GM13977 (cell line): ENCODE measurements around the gene HLA-DPA1.

Source experiments
- DNase-seq: peaks from one replicate; pipeline ENCODE4 v3.0.0; 2012; ENCODE audit warnings: low spot score
- CTCF ChIP-seq: IDR thresholded peaks from 2 replicates; pipeline ENCODE4 v1.5.1; 2012; ENCODE audit warnings: mild to moderate bottlenecking, control low read depth; ENCODE audit not compliant: insufficient read depth; ENCODE audit errors: extremely low read depth, missing control alignments
- in situ Hi-C: fragments of 300-500 bp; cut with MboI; formaldehyde crosslinking; loops from one replicate; pipeline ENCODE4 v1.12.0; 2022; ENCODE audit warnings: low sequenced_read_pairs, low pct_unique_long_range_greater_than_20kb, mixed read lengths, inconsistent platforms; ENCODE audit not compliant: unreplicated experiment

The HLA-DPA1 gene

GRCh38 chr6:33116417-33116816 lies 43.0 kb upstream of the HLA-DPA1 start:
- TF ChIP-seq CTCF: no peak
- DNase-seq: no peak
- in situ Hi-C loops: no loop called here

DNA sequence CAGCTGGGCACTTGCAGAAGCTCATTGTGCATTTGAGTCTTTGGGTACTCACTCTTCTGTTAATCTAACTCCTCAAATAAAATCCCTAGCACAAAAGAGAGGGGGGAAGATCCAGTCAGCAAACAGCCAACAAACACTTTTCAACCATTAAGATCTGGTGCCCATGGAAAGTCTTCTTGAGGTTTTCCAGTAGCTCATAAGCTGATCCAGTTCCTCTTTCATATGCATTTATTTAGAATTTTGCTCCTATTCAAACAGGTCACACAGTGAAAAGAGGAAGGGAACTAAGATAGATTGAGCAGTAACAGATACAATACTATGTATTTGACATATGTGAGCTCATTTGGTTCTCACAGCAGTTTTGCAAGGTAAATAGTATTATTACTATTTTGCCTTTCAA lies 41.0 kb upstream of the HLA-DPA1 start:
- no peak for TF ChIP-seq CTCF
- DNase-seq: no peak
- in situ Hi-C loops: no loop called here

GRCh38 chr6:33113755-33114154 lies 40.3 kb upstream of the HLA-DPA1 start:
- TF ChIP-seq CTCF: no peak
- in situ Hi-C loops: no loop called here
- DNase-seq: no peak

DNA sequence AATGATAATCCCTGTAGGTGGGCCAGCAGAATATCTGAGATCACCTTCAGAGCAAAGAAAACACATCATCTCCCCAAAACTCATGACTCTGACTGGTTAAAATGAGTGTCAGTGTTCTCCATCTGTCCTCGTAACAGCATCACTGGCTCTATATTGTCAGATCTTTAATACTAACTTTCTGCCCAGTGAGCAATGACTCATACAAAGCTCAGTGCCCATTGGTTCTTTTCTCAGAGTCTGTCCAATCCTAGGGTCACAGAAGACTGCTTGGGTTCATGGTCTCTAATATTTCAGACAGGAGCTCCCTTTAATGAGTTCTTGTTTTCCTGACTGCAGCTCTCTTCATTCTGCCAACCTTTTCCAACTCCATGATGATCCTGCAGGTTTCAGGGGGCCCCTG lies 38.7 kb upstream of the HLA-DPA1 start:
- no peak for TF ChIP-seq CTCF
- peak; percentile 84 for DNase-seq
- in situ Hi-C loops: no loop called here

GRCh38 chr6:33108307-33108706 lies 34.9 kb upstream of the HLA-DPA1 start:
- in situ Hi-C loops: no loop called here
- no peak for DNase-seq
- no peak for TF ChIP-seq CTCF

DNA sequence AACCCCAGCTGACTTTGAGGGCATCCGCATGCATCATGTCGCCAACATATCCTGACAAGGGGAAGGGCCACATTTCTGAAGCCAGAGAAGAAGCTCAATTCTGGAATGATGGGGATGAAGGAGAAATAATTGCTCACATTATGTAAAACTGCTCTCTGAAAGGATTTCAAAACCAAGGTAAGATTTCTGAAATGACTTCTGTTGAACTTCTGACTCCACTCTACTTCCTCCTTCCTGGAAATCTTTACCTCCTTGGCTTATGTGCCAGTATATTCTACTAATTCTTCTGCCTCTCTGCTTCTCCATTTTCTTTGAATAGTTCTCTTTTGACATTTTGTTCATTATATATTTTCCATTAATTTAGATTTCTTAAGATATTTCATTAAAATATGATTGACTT lies 34.2 kb upstream of the HLA-DPA1 start:
- TF ChIP-seq CTCF: no peak
- DNase-seq: no peak
- in situ Hi-C loops: no loop called here
